GM21737 (cell line): ENCODE measurements around the gene ANGPTL2.

Source experiments
- ATAC-seq: cut with Tn5 transposase; IDR thresholded peaks from one replicate; pipeline ENCODE4 v1.9.1; 2021; ENCODE audit warnings: mild to moderate bottlenecking, moderate library complexity; ENCODE audit not compliant: unreplicated experiment

The ANGPTL2 gene

GRCh38 chr9:127079446-127080140, 42.8 kb downstream of the ANGPTL2 start:
- no peak for ATAC-seq

GRCh38 chr9:127078988-127079387, 43.4 kb downstream of the ANGPTL2 start:
- ATAC-seq: no peak

GRCh38 chr9:127078336-127078735, 44.1 kb downstream of the ANGPTL2 start:
- ATAC-seq: no peak

- no peak for ATAC-seq
These were observed 44.8 kb downstream of the ANGPTL2 start for GRCh38 chr9:127077644-127077946.

GRCh38 chr9:127076860-127077643, 45.4 kb downstream of the ANGPTL2 start:
- ATAC-seq: no peak

GRCh38 chr9:127075624-127076372, 46.6 kb downstream of the ANGPTL2 start:
- no peak for ATAC-seq

- ATAC-seq: no peak
These were observed 47.6 kb downstream of the ANGPTL2 start for GRCh38 chr9:127074561-127075548.

- no peak for ATAC-seq
These were observed 54.7 kb downstream of the ANGPTL2 start for GRCh38 chr9:127067603-127068220.

- ATAC-seq: no peak
These were observed 55.6 kb downstream of the ANGPTL2 start for GRCh38 chr9:127066851-127067136.

GRCh38 chr9:127066060-127066850, 56.2 kb downstream of the ANGPTL2 start:
- ATAC-seq: no peak

GRCh38 chr9:127065592-127065991, 56.8 kb downstream of the ANGPTL2 start:
- ATAC-seq: no peak

GRCh38 chr9:127064335-127064734, 58.1 kb downstream of the ANGPTL2 start:
- ATAC-seq: no peak

GRCh38 chr9:127061411-127061810, 61.0 kb downstream of the ANGPTL2 start:
- no peak for ATAC-seq

- ATAC-seq: no peak
These were observed 62.6 kb downstream of the ANGPTL2 start for GRCh38 chr9:127059765-127060361.

GRCh38 chr9:127059030-127059429, 63.4 kb downstream of the ANGPTL2 start:
- ATAC-seq: no peak

- no peak for ATAC-seq
These were observed 63.8 kb downstream of the ANGPTL2 start for GRCh38 chr9:127058645-127059021.

GRCh38 chr9:127058011-127058644, 64.3 kb downstream of the ANGPTL2 start:
- ATAC-seq: no peak

- no peak for ATAC-seq
These were observed 66.0 kb downstream of the ANGPTL2 start for GRCh38 chr9:127056446-127056845.
